HG02588 (cell line): ENCODE data around the gene C19orf73.
"Not testable (repeated sequence)": the region's sequence is repeated elsewhere in the genome, so short reads cannot be mapped to it uniquely, and the experiment has no call there.

Experiments used
- ATAC-seq: cut with Tn5 transposase; IDR thresholded peaks from one replicate; pipeline ENCODE4 v1.9.1; 2021; ENCODE audit warnings: mild to moderate bottlenecking, moderate library complexity; ENCODE audit not compliant: unreplicated experiment

The C19orf73 gene

DNA sequence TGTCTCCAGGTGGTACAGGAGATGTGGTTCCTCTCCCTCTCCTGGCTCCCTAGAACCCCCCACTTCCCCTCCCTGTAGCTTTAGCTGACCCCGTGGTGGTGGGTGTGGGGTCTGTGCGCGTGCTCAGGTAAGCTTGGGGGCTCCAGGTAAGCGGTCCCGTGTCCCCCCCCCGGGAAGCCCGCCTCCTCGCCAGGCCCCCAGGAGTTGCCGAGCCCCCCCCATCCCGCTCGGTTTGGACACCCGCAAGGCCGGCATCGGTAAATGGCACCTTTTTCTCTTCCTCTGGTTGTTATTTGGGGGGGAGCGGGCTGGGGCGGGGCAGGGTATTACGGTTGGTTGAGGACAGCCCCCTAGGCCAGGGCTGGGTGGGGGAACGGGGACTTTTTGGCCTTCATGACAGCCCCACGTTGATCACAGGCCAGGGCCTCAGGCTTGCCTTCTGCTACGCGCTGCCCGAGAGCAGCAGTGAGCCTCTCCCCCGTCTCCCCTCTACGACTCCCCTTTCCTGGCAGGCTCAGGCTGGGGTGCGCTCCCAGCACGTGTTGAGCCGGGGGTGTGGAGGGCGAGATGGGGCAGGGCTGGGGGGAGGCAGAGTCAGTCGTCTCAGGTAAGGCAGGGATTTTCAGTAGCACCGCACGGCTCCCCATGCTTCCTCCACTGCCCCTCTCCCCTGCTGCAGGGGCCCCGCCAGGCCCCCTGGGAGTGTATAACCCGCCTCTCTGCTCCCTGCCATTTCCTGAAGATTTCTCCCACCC lies 15.4 kb downstream of the C19orf73 start:
- no peak for ATAC-seq

DNA sequence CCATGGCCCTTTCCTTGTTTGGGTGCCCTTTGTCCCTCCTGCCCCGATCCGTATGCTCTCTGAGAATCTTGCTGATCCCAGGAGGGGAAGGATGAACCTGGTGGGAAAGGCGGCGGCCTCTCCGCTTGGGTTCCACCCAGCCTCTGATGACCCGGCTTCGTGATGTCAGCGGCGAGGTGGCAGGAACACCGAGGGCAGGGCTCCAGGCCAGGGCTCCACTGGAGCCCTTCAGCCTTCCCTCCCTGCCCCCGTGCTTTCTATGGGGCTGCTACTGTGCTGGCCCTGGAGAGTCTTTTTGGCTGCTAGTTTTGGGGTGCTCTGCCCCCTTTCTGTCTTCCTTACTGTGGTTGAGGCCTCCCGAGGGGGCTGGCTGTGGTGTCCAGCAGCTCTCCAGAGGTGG lies 16.6 kb downstream of the C19orf73 start:
- no peak for ATAC-seq

DNA sequence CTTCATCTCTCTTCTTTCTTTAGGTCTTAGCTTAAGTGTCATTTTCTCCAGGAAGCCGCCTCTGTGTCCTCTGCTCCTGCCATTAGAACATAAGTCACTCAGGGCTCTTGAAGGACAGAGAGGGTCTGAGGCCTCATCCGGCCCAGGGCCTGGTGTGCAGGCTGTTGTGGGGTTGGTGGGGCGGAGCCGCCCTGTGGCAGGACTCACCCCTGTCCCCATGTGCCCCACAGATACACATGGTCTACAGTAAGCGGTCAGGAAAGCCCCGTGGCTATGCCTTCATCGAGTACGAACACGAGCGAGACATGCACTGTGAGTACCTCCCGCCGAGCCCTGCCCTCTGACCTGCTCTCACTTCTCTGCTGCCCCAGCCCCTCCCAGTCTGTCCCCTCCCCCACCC lies 17.8 kb downstream of the C19orf73 start:
- no peak for ATAC-seq

DNA sequence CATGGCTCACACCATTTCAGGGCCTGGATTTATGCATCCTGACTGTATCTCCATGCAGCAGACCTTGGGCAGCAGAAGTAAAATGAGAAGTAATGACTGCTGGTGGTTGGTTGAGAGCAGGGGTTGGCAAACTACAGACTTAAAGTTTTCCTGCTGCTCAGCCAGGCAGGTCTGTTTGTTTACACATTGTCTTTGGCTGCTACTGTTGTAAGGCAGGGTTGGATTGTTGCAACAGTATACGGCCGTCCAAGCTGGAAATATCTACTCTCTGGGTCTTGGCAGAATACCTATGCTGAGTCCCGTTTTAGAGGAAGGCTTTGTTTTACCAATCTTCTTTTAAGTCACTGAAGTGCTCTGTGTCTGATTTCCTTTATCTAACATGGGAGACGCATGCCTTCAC lies 20.1 kb downstream of the C19orf73 start:
- ATAC-seq: no peak

DNA sequence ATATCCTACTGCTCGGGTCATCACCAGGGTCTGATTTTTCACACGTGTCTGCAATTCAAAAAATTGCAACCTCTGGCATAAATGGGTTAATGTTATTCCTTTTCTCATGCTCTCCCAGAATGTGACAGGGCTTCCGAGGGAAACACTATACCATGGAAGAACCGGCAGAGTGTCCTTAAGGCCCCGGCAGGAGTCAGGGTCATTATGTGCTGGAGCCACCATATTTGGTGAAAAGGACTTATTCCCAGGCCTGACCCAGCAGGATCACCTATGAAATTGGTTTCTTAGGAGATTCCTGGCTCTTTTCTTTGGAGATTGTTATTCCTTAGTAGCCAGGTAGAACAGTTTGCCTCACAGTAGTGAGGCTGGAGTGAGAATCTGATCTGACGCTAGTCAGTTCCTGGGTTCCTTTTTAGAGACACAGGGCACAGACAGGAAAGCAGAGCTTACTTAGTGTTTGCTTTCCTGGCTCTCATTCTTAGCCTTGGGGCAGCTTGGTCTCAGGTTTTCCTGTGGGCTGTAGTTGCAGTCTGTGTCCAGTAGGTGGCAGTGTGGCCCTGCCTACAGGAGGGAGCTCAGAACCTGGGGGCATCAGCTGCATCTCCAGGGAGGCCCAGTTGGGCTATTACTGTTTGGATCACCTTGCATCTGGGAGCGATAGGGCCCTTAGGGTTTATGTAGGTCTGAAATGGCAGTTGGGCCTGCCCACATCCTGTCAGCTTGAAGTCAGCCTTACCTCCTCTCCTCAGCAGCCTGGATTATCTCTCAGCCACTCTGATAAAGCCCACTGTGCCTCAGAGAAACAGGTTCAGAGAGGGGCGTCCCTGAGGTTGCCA lies 21.3 kb downstream of the C19orf73 start:
- ATAC-seq: no peak

DNA sequence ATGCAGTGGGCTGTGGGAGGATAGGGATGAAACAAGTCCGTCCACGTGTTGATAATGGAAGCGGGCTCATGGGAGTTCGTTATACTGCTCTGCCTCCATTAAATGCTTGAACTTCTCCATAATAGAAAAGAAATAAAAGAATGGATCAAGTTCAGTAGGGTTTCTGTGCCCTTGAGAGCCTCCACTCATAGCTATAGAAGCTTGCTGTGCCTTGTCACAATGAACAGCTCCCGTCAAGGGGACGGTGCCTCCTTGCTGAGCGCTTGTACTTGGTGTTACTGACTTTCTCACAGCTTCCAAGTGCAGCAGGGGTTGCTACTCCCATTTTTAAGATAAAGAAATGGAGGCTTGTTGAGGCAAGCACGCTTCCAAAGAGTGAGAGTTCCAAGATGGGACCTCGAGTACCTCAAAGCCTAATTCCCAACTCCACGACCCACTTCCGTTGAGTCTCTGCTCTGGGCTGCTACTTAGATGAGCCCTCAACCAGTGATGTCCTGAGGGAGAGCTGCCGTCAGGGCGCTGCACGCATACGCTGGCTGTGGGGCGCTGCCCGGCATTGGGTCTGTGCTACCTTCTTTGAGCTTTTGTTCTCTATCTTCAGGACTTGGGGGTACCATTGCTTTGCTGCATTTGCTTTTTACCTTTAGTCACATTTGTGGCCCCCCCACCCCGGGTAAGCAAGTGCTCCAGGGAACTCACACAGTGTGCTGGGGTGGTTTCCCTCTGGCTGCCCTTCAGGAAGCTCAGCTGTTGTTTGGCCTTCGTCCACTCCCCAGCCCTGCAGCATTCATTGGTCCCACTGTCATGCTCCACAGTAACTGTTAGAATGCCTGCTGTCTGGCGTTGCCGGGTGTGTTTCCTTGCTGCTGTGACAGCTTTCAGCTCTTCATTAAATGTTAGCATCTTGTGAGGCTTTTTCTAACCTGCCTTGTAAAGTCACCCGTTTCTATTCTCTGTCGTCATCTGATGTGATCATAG lies 24.1 kb downstream of the C19orf73 start:
- ATAC-seq: no peak

DNA sequence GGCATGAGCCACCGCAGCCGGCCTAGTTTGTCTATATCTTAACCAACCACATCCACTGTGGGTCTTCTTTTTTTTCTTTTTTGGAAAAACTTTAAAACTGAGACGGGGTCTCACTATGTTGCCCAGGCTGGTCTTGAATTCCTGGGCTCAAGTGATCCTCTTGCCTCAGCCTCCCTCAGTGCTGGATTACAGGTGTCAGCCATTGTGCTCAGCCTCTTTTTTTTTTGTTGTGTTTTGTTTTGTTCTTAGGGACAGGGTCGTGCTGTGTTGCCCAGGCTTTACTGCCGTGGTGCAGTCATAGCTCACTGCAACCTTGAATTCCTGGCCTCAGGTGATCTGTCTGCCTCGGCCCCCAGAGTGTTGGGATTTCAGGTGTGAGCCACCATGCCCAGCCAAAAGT lies 26.3 kb downstream of the C19orf73 start:
- no peak for ATAC-seq

DNA sequence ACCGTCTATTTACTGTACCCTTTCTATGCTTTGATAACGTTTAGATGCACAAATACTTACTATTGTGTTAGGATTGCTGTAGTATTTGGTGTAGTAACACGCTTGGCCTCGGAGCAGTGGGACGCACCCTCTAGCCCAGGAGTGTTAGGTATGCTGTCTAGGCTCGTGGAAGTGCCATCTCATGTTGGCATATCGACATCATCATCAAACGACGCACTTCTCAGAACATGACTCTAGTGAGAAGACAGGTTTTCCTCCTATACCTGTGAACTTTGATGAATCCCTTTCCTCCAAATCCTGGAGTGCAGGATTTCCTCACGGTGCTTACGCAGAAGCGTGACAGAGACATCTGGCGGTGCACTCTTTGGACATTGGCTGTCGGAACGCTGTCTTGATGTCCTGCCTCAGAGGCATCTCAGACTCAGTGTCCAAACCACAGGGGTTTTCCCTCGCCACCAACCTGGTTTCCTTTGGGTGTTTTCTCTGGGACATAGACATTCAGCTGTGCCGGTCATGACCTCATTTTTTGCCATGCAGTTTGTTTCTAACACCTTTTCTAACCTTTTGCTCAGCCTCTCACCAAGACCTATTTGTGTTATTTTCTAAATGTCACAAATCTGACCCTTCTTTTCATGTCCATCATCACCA lies 27.4 kb downstream of the C19orf73 start:
- ATAC-seq: no peak

DNA sequence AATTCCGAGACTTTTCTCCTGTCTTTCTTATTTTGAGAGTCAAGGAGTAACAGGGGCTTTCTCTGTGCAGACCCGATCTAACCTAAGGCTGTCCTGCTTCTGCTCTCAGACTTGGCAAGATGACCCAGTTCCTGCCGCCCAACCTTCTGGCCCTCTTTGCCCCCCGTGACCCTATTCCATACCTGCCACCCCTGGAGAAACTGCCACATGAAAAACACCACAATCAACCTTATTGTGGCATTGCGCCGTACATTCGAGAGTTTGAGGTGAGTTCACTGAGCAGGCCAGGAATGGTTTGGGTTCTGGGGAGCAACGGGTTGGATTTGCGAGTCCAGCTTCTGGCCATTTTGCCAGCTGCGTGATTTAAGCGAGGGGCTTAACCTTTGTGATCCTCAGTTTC lies 32.6 kb downstream of the C19orf73 start:
- ATAC-seq: no peak

DNA sequence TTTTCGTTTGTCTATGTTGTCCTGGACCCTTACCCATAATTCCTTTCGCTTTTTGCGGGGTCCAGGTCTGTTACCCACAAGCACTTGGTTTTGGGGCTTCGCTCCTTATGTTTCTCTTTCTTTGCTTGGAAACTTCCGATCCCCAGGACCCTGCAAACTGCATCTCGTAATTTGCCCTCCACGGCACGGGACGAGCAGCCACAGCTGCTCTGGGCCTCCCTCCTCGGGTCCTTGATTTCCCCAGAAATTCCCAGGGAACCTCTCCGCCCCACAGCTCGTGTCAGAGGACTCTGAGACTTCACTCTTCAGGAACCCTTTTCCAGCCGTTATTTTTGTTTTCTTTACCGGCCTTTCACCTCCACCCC lies 33.1 kb downstream of the C19orf73 start:
- no peak for ATAC-seq

DNA sequence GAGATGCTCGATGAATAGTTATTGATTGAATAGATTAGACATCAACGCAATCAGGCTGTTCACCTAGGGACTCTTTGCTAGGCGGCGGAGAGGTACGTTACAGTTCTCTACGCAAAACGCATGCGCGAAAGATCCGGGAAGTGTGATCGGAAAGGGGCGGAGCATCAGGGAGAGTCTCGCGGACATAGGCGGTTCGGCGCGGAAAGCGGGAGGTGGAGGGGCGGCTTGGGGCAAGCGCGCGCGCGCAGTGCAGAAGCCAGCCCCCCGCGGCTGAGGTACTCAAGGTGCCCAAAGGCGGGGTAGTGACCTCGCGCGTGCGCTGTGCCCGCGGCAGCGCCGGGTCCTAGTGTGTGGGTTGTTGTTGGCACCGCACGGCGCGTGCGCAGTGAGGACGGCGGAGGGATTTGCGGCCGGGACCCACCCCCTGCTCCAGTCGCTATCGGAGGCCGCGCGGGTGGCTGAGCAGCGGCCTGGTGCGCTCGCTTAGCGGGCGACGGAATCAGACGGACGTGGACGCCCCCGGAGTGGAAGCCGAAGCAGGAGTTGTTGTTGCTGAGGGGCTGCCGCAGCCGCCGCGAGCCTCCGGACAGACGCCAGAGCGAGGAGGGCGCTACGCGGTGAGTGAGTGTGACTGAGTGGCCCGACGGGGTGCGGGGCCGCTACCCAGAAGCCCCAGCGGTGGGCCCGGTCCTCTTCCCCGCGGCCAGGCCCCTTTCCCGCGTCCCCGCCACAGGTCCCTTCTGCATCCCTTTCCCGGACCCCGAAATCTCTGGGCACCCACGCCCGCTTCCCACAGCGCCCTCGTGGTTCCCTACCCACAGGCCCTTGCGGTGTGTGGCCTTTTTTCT lies 33.7 kb downstream of the C19orf73 start, which contains the start of gene SNRNP70:
TSS of gene SNRNP70 (plus strand) at position 432 of the 848 bp plus-strand sequence. CDS start 964 bp downstream, outside the sequence.
- peak; percentile 84 for ATAC-seq

DNA sequence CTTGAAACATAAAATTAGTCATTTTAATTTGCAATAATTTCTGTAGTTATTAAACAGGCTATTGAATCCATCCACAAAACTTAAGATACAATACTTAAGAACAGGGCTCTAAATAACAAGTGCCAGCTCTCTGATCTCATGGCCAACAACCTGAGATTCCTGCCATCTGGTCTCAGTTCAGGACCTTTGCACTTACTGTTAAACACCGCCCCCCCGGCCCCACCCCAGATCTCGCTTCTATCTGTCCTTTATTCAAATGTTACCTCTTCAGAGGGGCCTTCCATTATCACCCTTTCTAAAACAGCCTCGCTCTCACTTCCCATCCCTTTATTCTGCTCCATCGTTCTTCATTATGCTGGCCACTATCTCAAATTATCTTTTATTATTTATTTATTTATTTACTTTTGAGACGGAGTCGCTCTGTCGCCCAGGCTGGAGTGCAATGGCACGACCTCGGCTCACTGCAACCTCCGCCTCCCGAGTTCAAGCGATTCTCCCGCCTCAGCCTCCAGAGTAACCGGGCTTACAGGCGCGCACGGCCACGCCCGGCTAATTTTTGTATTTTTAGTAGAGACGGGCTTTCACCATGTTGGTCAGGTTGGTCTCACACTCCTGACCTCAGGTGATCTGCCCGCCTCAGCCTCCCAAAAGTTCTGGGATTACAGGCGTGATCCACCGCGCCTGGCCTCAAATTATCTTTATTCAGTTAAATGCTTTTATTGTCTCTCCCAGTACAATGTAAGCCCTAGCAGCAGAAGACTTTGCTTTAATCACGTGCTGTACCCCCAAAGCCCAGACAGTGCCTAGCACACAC lies 34.5 kb downstream of the C19orf73 start:
- no peak for ATAC-seq

DNA sequence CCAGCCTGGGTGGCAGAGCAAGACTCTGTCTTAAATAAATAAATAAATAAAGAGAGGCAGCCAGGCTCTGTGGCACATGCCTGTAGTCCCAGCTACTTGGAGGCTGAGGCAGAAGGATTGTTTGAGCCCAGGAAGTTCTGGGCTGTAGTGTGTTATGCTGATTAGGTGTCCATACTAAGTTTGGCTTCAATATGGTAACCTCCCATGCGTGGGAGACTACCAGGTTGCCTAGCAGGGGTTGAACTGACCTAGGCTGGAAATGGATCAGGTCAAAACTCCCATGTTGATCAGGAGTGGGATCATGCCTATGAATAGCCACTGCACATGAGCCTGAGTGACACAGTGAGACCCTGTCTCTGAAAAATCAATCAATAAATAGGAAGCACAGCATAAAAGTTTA lies 37.7 kb downstream of the C19orf73 start:
- ATAC-seq: no peak

DNA sequence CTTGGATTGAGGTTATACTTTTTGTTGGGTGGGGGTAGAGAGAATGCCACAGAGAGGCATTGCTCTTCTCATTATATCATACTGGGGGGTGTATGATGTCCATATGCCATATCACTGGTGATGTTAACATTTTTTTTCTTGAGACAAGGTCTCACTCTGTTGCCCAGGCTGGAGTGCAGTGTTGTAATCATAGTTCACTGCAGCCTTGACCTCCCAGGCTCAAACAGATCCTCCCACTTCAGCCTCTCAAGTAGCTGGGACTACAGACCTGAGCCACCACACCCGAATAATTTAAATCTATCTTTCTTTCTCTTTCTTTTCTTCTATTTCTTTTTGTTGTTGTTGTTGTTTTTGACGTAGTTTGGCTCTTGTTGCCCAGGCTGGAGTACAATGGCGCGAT lies 38.6 kb downstream of the C19orf73 start:
- ATAC-seq: no peak

DNA sequence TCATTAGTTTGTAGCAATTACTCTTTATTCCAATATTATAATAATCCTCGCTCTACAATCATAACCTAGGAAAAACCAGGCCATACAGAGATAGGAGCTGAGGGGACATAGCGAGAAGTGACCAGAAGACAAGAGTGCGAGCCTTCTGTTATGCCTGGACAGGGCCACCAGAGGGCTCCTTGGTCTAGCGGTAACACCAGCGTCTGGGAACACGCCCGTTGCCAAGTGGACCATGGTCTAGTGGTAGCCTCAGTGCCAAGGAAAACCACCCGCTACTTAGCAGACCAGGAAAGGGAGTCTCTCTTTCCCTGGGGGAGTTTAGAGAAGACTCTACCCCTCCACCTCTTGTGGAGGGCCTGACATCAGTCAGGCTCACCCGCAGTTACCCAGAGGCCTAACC lies 44.1 kb downstream of the C19orf73 start:
- ATAC-seq: not testable (repeated sequence)

DNA sequence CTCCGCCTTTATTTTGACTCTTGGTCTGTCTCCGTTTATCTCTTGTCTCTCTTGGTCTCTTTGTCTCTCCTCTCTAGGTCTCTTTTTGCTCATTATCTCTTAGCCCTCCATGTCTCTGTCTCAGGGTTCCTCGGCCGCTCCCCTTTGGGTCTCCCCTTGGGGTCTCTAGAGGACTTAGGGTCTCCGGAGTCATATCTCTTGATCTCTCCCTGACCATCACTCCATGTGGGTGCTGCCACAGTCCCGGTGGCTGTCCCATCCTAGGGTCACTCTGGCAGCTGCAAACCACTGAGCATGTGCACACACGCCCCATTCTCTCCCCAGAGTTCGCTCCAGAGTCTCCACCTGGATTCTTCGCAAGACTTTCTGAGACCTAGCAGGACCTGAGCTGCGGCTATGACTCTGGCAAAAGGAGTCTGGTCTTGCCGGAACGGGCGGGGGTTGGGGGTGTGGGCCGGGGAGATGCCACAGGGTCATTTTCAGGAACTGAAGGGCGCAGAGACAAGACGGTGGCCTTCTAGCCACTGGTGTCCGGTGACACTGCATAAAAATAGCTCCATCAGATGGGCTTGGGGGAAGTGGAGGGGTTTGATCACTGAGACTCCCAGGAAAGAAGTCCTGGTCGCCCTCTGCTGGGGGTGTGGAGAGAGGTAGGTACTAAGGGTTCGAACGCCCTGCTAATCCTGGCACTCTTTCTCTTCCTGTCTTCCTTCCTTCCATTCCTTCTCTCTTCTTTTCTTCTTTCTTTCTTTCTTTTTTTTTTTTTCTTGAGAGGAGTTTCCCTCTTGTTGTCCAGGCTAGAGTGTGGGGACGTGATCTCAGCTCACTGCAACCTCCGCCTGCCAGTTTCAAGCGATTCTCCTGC lies 45.2 kb downstream of the C19orf73 start:
- ATAC-seq: no peak

DNA sequence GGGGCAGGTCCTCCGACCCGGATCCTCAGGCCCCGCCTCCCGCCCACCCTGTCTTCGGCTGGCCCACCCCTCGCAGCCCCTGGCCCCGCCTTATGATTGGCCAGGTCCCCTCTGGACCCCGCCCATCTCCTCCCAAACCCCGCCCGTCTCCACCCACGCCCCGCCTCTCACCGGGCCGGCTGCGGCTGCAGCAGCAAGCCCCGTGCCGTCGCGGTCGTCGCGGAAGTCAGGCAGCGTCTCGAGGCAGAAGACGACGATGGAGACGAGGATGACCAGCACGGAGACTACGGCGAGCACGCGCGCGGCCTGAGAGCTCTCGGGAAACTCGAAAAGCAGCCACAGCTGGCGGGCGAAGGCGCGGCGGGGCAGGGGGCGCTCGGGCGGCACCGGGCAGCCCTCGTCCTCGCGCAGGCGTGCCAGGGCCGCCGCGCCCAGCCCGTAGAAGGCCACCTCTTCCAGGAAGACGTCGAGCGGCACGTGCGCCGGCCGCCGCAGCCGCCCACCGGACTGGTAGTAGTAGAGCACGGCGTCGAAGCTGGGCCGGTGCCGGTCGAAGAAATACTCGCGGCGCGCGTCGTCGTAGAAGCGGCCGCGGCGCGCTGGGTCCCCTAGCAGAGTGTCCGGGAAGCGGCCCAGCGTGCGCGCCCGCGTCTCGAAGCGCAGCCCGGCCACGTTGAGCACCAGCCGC lies 46.9 kb downstream of the C19orf73 start:
- ATAC-seq: no peak
